ENCODE data around the gene DFFA. TPM values are rescaled to one million over a fixed set of nuclear protein-coding genes. Genes with fewer than 3 reads are reported as not detected.

The DFFA gene
- polyA plus RNA-seq, 3 donors = 11.0 to 17.8 (median 17.3) TPM

DNA sequence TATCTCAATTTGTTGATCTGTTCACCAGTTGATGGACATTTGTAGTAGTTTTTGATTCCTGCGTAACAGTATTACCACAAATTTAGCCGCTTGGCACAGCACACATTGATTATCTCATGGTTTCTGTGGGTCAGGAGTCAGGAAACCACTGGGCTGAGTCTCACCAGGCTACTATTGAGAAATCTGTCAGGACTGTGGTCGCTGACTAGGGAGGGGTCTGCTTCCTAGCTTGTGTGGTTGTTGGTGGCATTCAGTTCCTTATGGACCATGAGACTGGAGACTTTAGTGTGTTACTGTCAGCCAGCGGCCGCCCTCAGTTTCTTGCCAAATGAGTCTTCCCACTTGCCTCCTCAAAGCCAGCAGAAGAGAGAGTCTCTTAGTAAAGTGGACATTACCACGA, 12.2 kb upstream of the DFFA start:
- Histone ChIP-seq H3K9me3 (replicated peaks in 1 of 2; ENCODE audit: control insufficient read depth in 1 of 2, insufficient read depth in 1 of 2, low read length in 2 of 2) (peaks cover 0 to 13% of the 10 kb centered on the region in 2 donors), H3K4me2 (replicated peaks; ENCODE audit: extremely low read depth, low read length, poor library complexity, severe bottlenecking) (peak overlapping the region; percentile 32), H3K36me3 (replicated peaks in 1 of 2; ENCODE audit: control insufficient read depth in 1 of 2, insufficient read depth in 2 of 2, low read length in 2 of 2) (peaks cover 3 to 8% of the 10 kb centered on the region in 2 donors), H3K4me3 (replicated peaks in 1 of 3; ENCODE audit: low read depth in 2 of 3, low read length in 3 of 3) (peak overlapping the region in 1 of 3 experiments; percentile 50), H3K79me2 (ENCODE audit: insufficient read depth, low read length) (peaks cover 86% of the 10 kb centered on the region), H3K27me3 (ENCODE audit: control insufficient read depth in 2 of 2, insufficient read depth in 2 of 2, low read length in 2 of 2) (no peaks in the 10 kb centered on the region), H3K4me1 (ENCODE audit: control insufficient read depth in 1 of 2, insufficient read depth in 2 of 2, low read length in 2 of 2) (peaks cover 20 to 46% of the 10 kb centered on the region in 2 donors), H3K9ac (ENCODE audit: insufficient read depth, low read length, poor library complexity, severe bottlenecking) (peak overlapping the region; percentile 51), H3K27ac (ENCODE audit: low read depth in 1 of 2, low read length in 2 of 2) (peak overlapping the region; percentile 27 to 81), H4K20me1 (ENCODE audit: insufficient read depth, low read length) (peaks cover under 1% of the 10 kb centered on the region), H2AFZ (ENCODE audit: insufficient read depth, low read depth, low read length, poor library complexity, severe bottlenecking) (peak overlapping the region; percentile 56)
- Mint-ChIP-seq H3K36me3 (peaks cover 12 to 16% of the 10 kb centered on the region in 2 donors), H3K27ac (peak overlapping the region; percentile 78 to 91 (median 88)), H3K9me3 (peaks cover 4 to 11% (median 9%) of the 10 kb centered on the region in 7 donors), H3K4me3 (peak overlapping the region; percentile 61 to 79), H3K27me3 (ENCODE audit: low read depth in 3 of 3) (no peaks in the 10 kb centered on the region), H3K4me1 (peaks cover 51% of the 10 kb centered on the region)
- peak; percentile 54 to 70 (median 55) for DNase-seq
- no CpG with 5 or more reads among the region's 6 CpGs for WGBS (ENCODE audit: insufficient coverage)
- intact Hi-C loops (cut with micrococcal nuclease) = no loop called here
- no peak for TF ChIP-seq CTCF (IDR thresholded peaks at IDR 0.05)

DNA sequence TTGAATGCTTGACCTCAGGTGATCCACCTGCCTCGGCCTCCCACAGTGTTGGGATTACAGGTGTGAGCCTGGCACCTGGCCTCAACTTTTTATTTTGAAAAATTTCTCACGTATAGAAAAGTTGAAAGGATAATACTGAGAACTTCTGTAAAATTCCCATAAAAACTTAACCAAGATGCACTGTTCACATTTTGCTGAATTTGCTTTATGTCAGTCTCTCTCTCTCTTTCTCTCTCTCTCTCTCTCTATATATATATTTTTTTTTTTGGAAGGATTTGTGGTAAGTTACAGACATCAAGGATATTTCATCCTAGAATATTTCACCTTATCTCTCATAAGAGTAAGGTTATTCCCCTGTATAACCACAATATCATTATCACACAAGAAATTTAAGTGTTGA, 8.3 kb upstream of the DFFA start:
- peaks cover 73% of the 10 kb centered on the region for H3K4me1 Mint-ChIP-seq
- Histone ChIP-seq H4K20me1 (ENCODE audit: insufficient read depth, low read length) (no peaks in the 10 kb centered on the region), H2AFZ (ENCODE audit: insufficient read depth, low read depth, low read length, poor library complexity, severe bottlenecking) (no peak overlapping the region), H3K9me3 (replicated peaks in 1 of 2; ENCODE audit: control insufficient read depth in 1 of 2, insufficient read depth in 1 of 2, low read length in 2 of 2) (peaks cover 0 to 4% of the 10 kb centered on the region in 2 donors), H3K79me2 (ENCODE audit: insufficient read depth, low read length) (peaks cover 96% of the 10 kb centered on the region), H3K27ac (ENCODE audit: low read depth in 1 of 2, low read length in 2 of 2) (peak overlapping the region in 1 of 2 donors; percentile 36), H3K4me2 (replicated peaks; ENCODE audit: extremely low read depth, low read length, poor library complexity, severe bottlenecking) (no peak overlapping the region), H3K4me1 (ENCODE audit: control insufficient read depth in 1 of 2, insufficient read depth in 2 of 2, low read length in 2 of 2) (peaks cover 33 to 60% of the 10 kb centered on the region in 2 donors), H3K27me3 (ENCODE audit: control insufficient read depth in 2 of 2, insufficient read depth in 2 of 2, low read length in 2 of 2) (no peaks in the 10 kb centered on the region), H3K9ac (ENCODE audit: insufficient read depth, low read length, poor library complexity, severe bottlenecking) (no peak overlapping the region), H3K36me3 (replicated peaks in 1 of 2; ENCODE audit: control insufficient read depth in 1 of 2, insufficient read depth in 2 of 2, low read length in 2 of 2) (peaks cover 0 to 10% of the 10 kb centered on the region in 2 donors), H3K4me3 (replicated peaks in 1 of 3; ENCODE audit: low read depth in 2 of 3, low read length in 3 of 3) (no peak overlapping the region)
- no peaks in the 10 kb centered on the region for H3K27me3 Mint-ChIP-seq (ENCODE audit: low read depth in 3 of 3)
- intact Hi-C loops (cut with micrococcal nuclease) = no loop called here
- DNase-seq = no peak
- peak overlapping the region in 1 of 2 donors; percentile 35 for H3K4me3 Mint-ChIP-seq
- peaks cover 0 to 4% (median under 1%) of the 10 kb centered on the region in 7 donors for H3K9me3 Mint-ChIP-seq
- no CpG with 5 or more reads among the region's 2 CpGs for WGBS (ENCODE audit: insufficient coverage)
- peaks cover 4 to 7% of the 10 kb centered on the region in 2 donors for H3K36me3 Mint-ChIP-seq
- peak overlapping the region in 6 of 7 donors; percentile 8 to 77 (median 68) for H3K27ac Mint-ChIP-seq
- TF ChIP-seq CTCF (IDR thresholded peaks at IDR 0.05) = no peak

Data from CD14-positive monocyte (primary cell).